Muscle layer of colon (tissue), 2 donors: Measurements from ENCODE around the gene PIERCE2.
"Not testable (repeated sequence)": the region's sequence is repeated elsewhere in the genome, so short reads cannot be mapped to it uniquely, and the experiment has no call there.

Experiments used
- H3K27ac ChIP-seq: one replicate; pipeline ENCODE4 v1.7.0; 2013; ENCODE audit warnings: low read depth, mild to moderate bottlenecking, low read length, moderate library complexity
- H3K27me3 ChIP-seq, 2 donors: one replicate each; pipeline ENCODE4 v1.7.0; 2013; ENCODE audit warnings: low read length in 2 of 2, mild to moderate bottlenecking in 2 of 2; ENCODE audit not compliant: insufficient read depth in 2 of 2, control insufficient read depth in 1 of 2
- H3K36me3 ChIP-seq: one replicate; pipeline ENCODE4 v1.7.0; 2013; ENCODE audit warnings: mild to moderate bottlenecking, low read length; ENCODE audit not compliant: insufficient read depth
- H3K4me1 ChIP-seq: one replicate; pipeline ENCODE4 v1.7.0; 2013; ENCODE audit warnings: mild to moderate bottlenecking, low read length; ENCODE audit not compliant: insufficient read depth
- H3K4me3 ChIP-seq, 2 donors: one replicate each; pipeline ENCODE4 v1.7.0; 2013; ENCODE audit warnings: low read length in 2 of 2, low read depth in 1 of 2, mild to moderate bottlenecking in 1 of 2, moderate library complexity in 1 of 2
- H3K9ac ChIP-seq: one replicate; pipeline ENCODE4 v1.7.0; 2013; ENCODE audit warnings: low read length
- H3K9me3 ChIP-seq: one replicate; pipeline ENCODE4 v1.7.0; 2013; ENCODE audit warnings: mild to moderate bottlenecking, low read length
- donor health status: abdominal sarcoma.
- donor health status: Adenocarcinoma of cecum.

PIERCE2 gene

GRCh38 chr15:55394694-55395093 lies 13.6 kb upstream of the PIERCE2 start:
- H3K4me1 ChIP-seq = no peaks in the 10 kb centered on the region
- no peaks in the 10 kb centered on the region for H3K36me3 ChIP-seq
- no peaks in the 10 kb centered on the region for H3K27me3 ChIP-seq
- H3K4me3 ChIP-seq = no peak overlapping the region
- H3K27ac ChIP-seq = no peak overlapping the region
- no peaks in the 10 kb centered on the region for H3K9me3 ChIP-seq
- no peak overlapping the region for H3K9ac ChIP-seq

- peaks cover 2% of the 10 kb centered on the region for H3K4me1 ChIP-seq
- H3K4me3 ChIP-seq = no peak overlapping the region
- no peaks in the 10 kb centered on the region for H3K9me3 ChIP-seq
- no peaks in the 10 kb centered on the region for H3K36me3 ChIP-seq
- H3K27me3 ChIP-seq = no peaks in the 10 kb centered on the region
- H3K9ac ChIP-seq = no peak overlapping the region
- no peak overlapping the region for H3K27ac ChIP-seq
These were observed 10.1 kb upstream of the PIERCE2 start for GRCh38 chr15:55398243-55398642.

- not testable (repeated sequence) for H3K27me3 ChIP-seq, H3K9ac ChIP-seq, H3K36me3 ChIP-seq, H3K9me3 ChIP-seq, H3K27ac ChIP-seq, H3K4me3 ChIP-seq, H3K4me1 ChIP-seq
These were observed 8.2 kb upstream of the PIERCE2 start for GRCh38 chr15:55400050-55400449.

GRCh38 chr15:55401786-55402246 lies 6.5 kb upstream of the PIERCE2 start:
- H3K9ac ChIP-seq = no peak overlapping the region
- peaks cover 6% of the 10 kb centered on the region for H3K4me1 ChIP-seq
- H3K9me3 ChIP-seq = no peaks in the 10 kb centered on the region
- H3K27me3 ChIP-seq = no peaks in the 10 kb centered on the region
- no peak overlapping the region for H3K4me3 ChIP-seq
- H3K36me3 ChIP-seq = no peaks in the 10 kb centered on the region
- H3K27ac ChIP-seq = no peak overlapping the region

GRCh38 chr15:55402707-55403106 lies 5.6 kb upstream of the PIERCE2 start:
- no peaks in the 10 kb centered on the region for H3K27me3 ChIP-seq
- no peak overlapping the region for H3K4me3 ChIP-seq
- no peak overlapping the region for H3K27ac ChIP-seq
- H3K9me3 ChIP-seq = no peaks in the 10 kb centered on the region
- peaks cover 6% of the 10 kb centered on the region for H3K4me1 ChIP-seq
- H3K9ac ChIP-seq = no peak overlapping the region
- no peaks in the 10 kb centered on the region for H3K36me3 ChIP-seq

GRCh38 chr15:55403531-55403930 lies 4.8 kb upstream of the PIERCE2 start:
- no peak overlapping the region for H3K9ac ChIP-seq
- H3K4me3 ChIP-seq = no peak overlapping the region
- H3K36me3 ChIP-seq = no peaks in the 10 kb centered on the region
- H3K27me3 ChIP-seq = no peaks in the 10 kb centered on the region
- H3K9me3 ChIP-seq = no peaks in the 10 kb centered on the region
- peaks cover 6% of the 10 kb centered on the region for H3K4me1 ChIP-seq
- no peak overlapping the region for H3K27ac ChIP-seq

- Histone ChIP-seq H3K27me3 (no peaks in the 10 kb centered on the region), H3K9me3 (no peaks in the 10 kb centered on the region), H3K9ac (peak overlapping the region; percentile 68), H3K27ac (peak overlapping the region; percentile 94), H3K36me3 (no peaks in the 10 kb centered on the region), H3K4me3 (peak overlapping the region; percentile 71 to 96), H3K4me1 (peaks cover 6% of the 10 kb centered on the region)
These were observed 740 bp upstream of the PIERCE2 start for GRCh38 chr15:55407498-55408011.

GRCh38 chr15:55408976-55409375 lies 681 bp downstream of the PIERCE2 start:
- not testable (repeated sequence) for H3K36me3 ChIP-seq, H3K4me1 ChIP-seq, H3K27me3 ChIP-seq, H3K9me3 ChIP-seq
- Histone ChIP-seq H3K4me3 (peak overlapping the region; percentile 71 to 96), H3K27ac (peak overlapping the region; percentile 80), H3K9ac (peak overlapping the region; percentile 17)

- not testable (repeated sequence) for H3K4me3 ChIP-seq, H3K9me3 ChIP-seq, H3K36me3 ChIP-seq, H3K4me1 ChIP-seq, H3K9ac ChIP-seq, H3K27me3 ChIP-seq, H3K27ac ChIP-seq
These were observed 9.4 kb downstream of the PIERCE2 start for GRCh38 chr15:55417678-55418077.

GRCh38 chr15:55420171-55420866 lies 12.0 kb downstream of the PIERCE2 start:
- H3K27ac ChIP-seq = no peak overlapping the region
- no peaks in the 10 kb centered on the region for H3K4me1 ChIP-seq
- H3K27me3 ChIP-seq = no peaks in the 10 kb centered on the region
- no peaks in the 10 kb centered on the region for H3K36me3 ChIP-seq
- no peak overlapping the region for H3K9ac ChIP-seq
- no peaks in the 10 kb centered on the region for H3K9me3 ChIP-seq
- H3K4me3 ChIP-seq = no peak overlapping the region

GRCh38 chr15:55422089-55422488 lies 13.8 kb downstream of the PIERCE2 start:
- no peak overlapping the region for H3K27ac ChIP-seq
- H3K9me3 ChIP-seq = no peaks in the 10 kb centered on the region
- H3K4me1 ChIP-seq = no peaks in the 10 kb centered on the region
- H3K4me3 ChIP-seq = no peak overlapping the region
- H3K36me3 ChIP-seq = no peaks in the 10 kb centered on the region
- no peaks in the 10 kb centered on the region for H3K27me3 ChIP-seq
- no peak overlapping the region for H3K9ac ChIP-seq
